GM19438 (cell line): Measurements from ENCODE around the gene DYRK4.

Experiments used
- ATAC-seq: cut with Tn5 transposase; IDR thresholded peaks from one replicate; pipeline ENCODE4 v1.9.1; 2021; ENCODE audit warnings: low read depth; ENCODE audit not compliant: unreplicated experiment

The DYRK4 gene

GRCh38 chr12:4610481-4610880, 48.5 kb downstream of the DYRK4 start:
- ATAC-seq = no peak

GRCh38 chr12:4615667-4616066, 53.7 kb downstream of the DYRK4 start:
- no peak for ATAC-seq

- no peak for ATAC-seq
These were observed 59.5 kb downstream of the DYRK4 start for GRCh38 chr12:4621511-4621910.

- no peak for ATAC-seq
These were observed 64.5 kb downstream of the DYRK4 start for GRCh38 chr12:4626543-4626942.

GRCh38 chr12:4628406-4628805, 66.4 kb downstream of the DYRK4 start:
- ATAC-seq = no peak

GRCh38 chr12:4630262-4630661, 68.3 kb downstream of the DYRK4 start:
- ATAC-seq = no peak

- ATAC-seq = no peak
These were observed 81.7 kb downstream of the DYRK4 start for GRCh38 chr12:4643747-4644146.

- no peak for ATAC-seq
These were observed 83.0 kb downstream of the DYRK4 start for GRCh38 chr12:4645023-4645422.

GRCh38 chr12:4648104-4648500, 86.1 kb downstream of the DYRK4 start:
- ATAC-seq = no peak

- peak; percentile 77 for ATAC-seq
These were observed 86.7 kb downstream of the DYRK4 start, which contains the start of the genes AKAP3 and NDUFA9 for GRCh38 chr12:4648501-4649357. Gene AKAP3, minus strand, starts transcription at chr12:4649051. Its CDS starts 10,855 bp downstream, at chr12:4638196. Gene NDUFA9, plus strand, starts transcription at chr12:4649114. Its CDS starts 13 bp downstream, at chr12:4649127.

- no peak for ATAC-seq
These were observed 87.3 kb downstream of the DYRK4 start for GRCh38 chr12:4649358-4649661.

- no peak for ATAC-seq
These were observed 91.2 kb downstream of the DYRK4 start for GRCh38 chr12:4653257-4653656.

GRCh38 chr12:4653691-4654090, 91.7 kb downstream of the DYRK4 start:
- ATAC-seq = no peak
